Esophagus squamous epithelium (tissue), 4 donors: Measurements from ENCODE around the gene BAZ2A.

Experiments used
- POLR2A ChIP-seq, 4 donors: fragments of 450-650 bp; IDR thresholded peaks; one replicate each; pipeline ENCODE4 v1.6.1; 2017; ENCODE audit warnings: antibody characterized with exemption in 4 of 4, mild to moderate bottlenecking in 4 of 4, moderate library complexity in 3 of 4
- TF ChIP-seq, protein P1 (sequence below), 6 experiments: fragments of 450-650 bp in 4 of 6; fragments of 200-600 bp in 2 of 6; sonication (generic) in 2 of 6; IDR thresholded peaks; one replicate each; pipeline ENCODE4 v1.5.1; 2016 to 2019; ENCODE audit warnings: antibody characterized with exemption in 6 of 6, mild to moderate bottlenecking in 4 of 6, moderate library complexity in 4 of 6

DNA sequence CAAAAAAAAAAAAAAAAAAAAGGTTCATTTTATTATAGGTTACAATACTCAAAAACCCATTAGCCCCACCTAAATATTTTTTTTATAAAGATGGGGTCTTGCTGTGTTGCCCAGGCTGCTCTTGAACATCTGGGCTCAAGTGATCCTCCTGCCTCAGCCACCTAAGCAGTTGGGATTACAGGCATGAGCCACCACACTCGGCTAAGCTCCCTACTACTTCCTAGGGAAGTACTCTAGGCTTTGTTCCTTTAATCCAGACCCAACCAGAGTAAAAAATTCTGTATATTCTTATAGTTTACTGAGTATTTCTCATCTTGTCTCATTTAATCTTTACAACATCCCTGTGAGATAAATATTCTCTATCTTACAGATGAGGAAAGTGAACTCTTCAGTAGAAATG is 57.8 kb downstream of the BAZ2A start:
- TF ChIP-seq, protein P1, sequence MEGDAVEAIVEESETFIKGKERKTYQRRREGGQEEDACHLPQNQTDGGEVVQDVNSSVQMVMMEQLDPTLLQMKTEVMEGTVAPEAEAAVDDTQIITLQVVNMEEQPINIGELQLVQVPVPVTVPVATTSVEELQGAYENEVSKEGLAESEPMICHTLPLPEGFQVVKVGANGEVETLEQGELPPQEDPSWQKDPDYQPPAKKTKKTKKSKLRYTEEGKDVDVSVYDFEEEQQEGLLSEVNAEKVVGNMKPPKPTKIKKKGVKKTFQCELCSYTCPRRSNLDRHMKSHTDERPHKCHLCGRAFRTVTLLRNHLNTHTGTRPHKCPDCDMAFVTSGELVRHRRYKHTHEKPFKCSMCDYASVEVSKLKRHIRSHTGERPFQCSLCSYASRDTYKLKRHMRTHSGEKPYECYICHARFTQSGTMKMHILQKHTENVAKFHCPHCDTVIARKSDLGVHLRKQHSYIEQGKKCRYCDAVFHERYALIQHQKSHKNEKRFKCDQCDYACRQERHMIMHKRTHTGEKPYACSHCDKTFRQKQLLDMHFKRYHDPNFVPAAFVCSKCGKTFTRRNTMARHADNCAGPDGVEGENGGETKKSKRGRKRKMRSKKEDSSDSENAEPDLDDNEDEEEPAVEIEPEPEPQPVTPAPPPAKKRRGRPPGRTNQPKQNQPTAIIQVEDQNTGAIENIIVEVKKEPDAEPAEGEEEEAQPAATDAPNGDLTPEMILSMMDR (IDR thresholded peaks at IDR 0.05), result no peak
- no peak for TF ChIP-seq POLR2A (IDR thresholded peaks at IDR 0.05)
